Lung (tissue), 16 donors: ENCODE results near the gene RPL39. TPM values are rescaled to one million over a fixed set of nuclear protein-coding genes. Genes with fewer than 3 reads are reported as not detected.

Experiments used
- ATAC-seq: fragments of 200-7000 bp; cut with Tn5 transposase; one replicate; pipeline ENCODE4 v1.9.1; 2020; ENCODE audit warnings: moderate number of reproducible peaks; ENCODE audit not compliant: insufficient read depth, low FRiP score
- DNase-seq, 3 donors: peaks; one replicate each; pipeline ENCODE4 v3.0.0-alpha.2; 2013 to 2017
- H3K27ac ChIP-seq, 2 donors: one replicate each; pipeline ENCODE4 v1.5.1; 2013; ENCODE audit warnings: mild to moderate bottlenecking in 2 of 2, moderate library complexity in 2 of 2, control low read depth in 1 of 2, inconsistent platforms in 1 of 2, low read depth in 1 of 2, low read length in 1 of 2
- H3K27me3 ChIP-seq, 3 donors: one replicate each; pipeline ENCODE4 v1.5.1; 2013; ENCODE audit warnings: low read length in 2 of 3; ENCODE audit not compliant: control insufficient read depth in 3 of 3, insufficient read depth in 3 of 3
- H3K36me3 ChIP-seq, 4 donors: one replicate each; pipeline ENCODE4 v1.5.1; 2013; ENCODE audit warnings: low read length in 4 of 4, mild to moderate bottlenecking in 1 of 4, moderate library complexity in 1 of 4; ENCODE audit not compliant: control insufficient read depth in 4 of 4, insufficient read depth in 4 of 4
- H3K4me1 ChIP-seq, 5 donors: one replicate each; pipeline ENCODE4 v1.5.1; 2013; ENCODE audit warnings: low read length in 5 of 5, mild to moderate bottlenecking in 2 of 5, moderate library complexity in 1 of 5; ENCODE audit not compliant: control insufficient read depth in 5 of 5, insufficient read depth in 5 of 5
- H3K4me3 ChIP-seq: one replicate; pipeline ENCODE4 v1.5.1; 2013; ENCODE audit warnings: mild to moderate bottlenecking, control low read depth, moderate library complexity
- H3K9ac ChIP-seq, 2 donors: one replicate each; pipeline ENCODE4 v1.5.1; 2013; ENCODE audit warnings: low read length in 2 of 2, control low read depth in 1 of 2; ENCODE audit not compliant: insufficient read depth in 1 of 2
- H3K9me3 ChIP-seq, 4 donors: one replicate each; pipeline ENCODE4 v1.5.1; 2013; ENCODE audit warnings: low read length in 3 of 4, mild to moderate bottlenecking in 1 of 4, moderate library complexity in 1 of 4; ENCODE audit not compliant: control insufficient read depth in 4 of 4, insufficient read depth in 3 of 4
- WGBS, 2 donors: extraction: QIAGEN DNeasy Blood & Tissue Kit; methylation state at CpG; one replicate each; pipeline ENCODE4 v1.1.7; 2013; 5-methylcytosine and 5-hydroxymethylcytosine counted together
- long read RNA-seq, 5 donors: transcript quantifications; one replicate each; lab custom pipeline, GENCODE V29; 2026
- polyA plus RNA-seq, 2 donors: library from polyadenylated mRNA; stranded (reverse); fragments of 200-250 nt; gene quantifications; one replicate each; pipeline ENCODE4 v1.2.1, GENCODE V29; 2013
- total RNA-seq, 2 donors: library from RNA; depleted of rRNA in 1 of 2; stranded (reverse); fragments of >200 nt in 1 of 2; gene quantifications; one replicate each; pipeline ENCODE4 v1.2.1, GENCODE V29; 2014 to 2021
- TF ChIP-seq, protein P1 (sequence below): IDR thresholded peaks from 2 replicates; pipeline ENCODE4 v1.5.1; 2012; ENCODE audit warnings: mild to moderate bottlenecking; ENCODE audit errors: control extremely low read depth, extremely low read depth
- donor health status: control.
- donor health status: control.
- donor health status: Bipolar disorder and iron deficiency.
- donor health status: healthy.
- donor health status: DM: yes; HTN: yes; CAD: no.

Gene RPL39
- 1,000 to 10,000 TPM in 1 of 2 donors, 100 to 1,000 TPM in 1; 662 to 1,097 TPM for total RNA-seq
- over 10,000 TPM in 1 of 2 donors, 1,000 to 10,000 TPM in 1; 4,331 to 10,699 TPM for polyA plus RNA-seq
- long read RNA-seq, donor 1, transcript RPL39-201 (3 exons, 401 nt), result major isoform, 286 of 300 reads
- long read RNA-seq, donor 1, transcript RPL39-202 (2 exons, 1,915 nt), result minor isoform, 14 of 300 reads
- long read RNA-seq, donor 1, partial matches to known transcripts, result 0 of 300 reads
- long read RNA-seq, donor 1, other reads (novel, unspliced or antisense), result 0 of 300 reads
- long read RNA-seq, donor 2, transcript RPL39-202 (2 exons, 1,915 nt), result minor isoform, 14 of 163 reads
- long read RNA-seq, donor 2, transcript RPL39-201 (3 exons, 401 nt), result major isoform, 138 of 163 reads
- long read RNA-seq, donor 2, partial matches to known transcripts, result 11 of 163 reads
- long read RNA-seq, donor 2, other reads (novel, unspliced or antisense), result 0 of 163 reads
- long read RNA-seq, donor 3, transcript RPL39-201 (3 exons, 401 nt), result major isoform, 167 of 175 reads
- long read RNA-seq, donor 3, transcript RPL39-202 (2 exons, 1,915 nt), result minor isoform, 8 of 175 reads
- long read RNA-seq, donor 3, partial matches to known transcripts, result 0 of 175 reads
- long read RNA-seq, donor 3, other reads (novel, unspliced or antisense), result 0 of 175 reads
- long read RNA-seq, donor 4, transcript RPL39-202 (2 exons, 1,915 nt), result minor isoform, 13 of 191 reads
- long read RNA-seq, donor 4, transcript RPL39-201 (3 exons, 401 nt), result major isoform, 178 of 191 reads
- long read RNA-seq, donor 4, partial matches to known transcripts, result 0 of 191 reads
- long read RNA-seq, donor 4, other reads (novel, unspliced or antisense), result 0 of 191 reads
- long read RNA-seq, donor 5, transcript RPL39-201 (3 exons, 401 nt), result major isoform, 328 of 362 reads
- long read RNA-seq, donor 5, transcript RPL39-202 (2 exons, 1,915 nt), result minor isoform, 25 of 362 reads
- long read RNA-seq, donor 5, partial matches to known transcripts, result 9 of 362 reads
- long read RNA-seq, donor 5, other reads (novel, unspliced or antisense), result 0 of 362 reads

DNA sequence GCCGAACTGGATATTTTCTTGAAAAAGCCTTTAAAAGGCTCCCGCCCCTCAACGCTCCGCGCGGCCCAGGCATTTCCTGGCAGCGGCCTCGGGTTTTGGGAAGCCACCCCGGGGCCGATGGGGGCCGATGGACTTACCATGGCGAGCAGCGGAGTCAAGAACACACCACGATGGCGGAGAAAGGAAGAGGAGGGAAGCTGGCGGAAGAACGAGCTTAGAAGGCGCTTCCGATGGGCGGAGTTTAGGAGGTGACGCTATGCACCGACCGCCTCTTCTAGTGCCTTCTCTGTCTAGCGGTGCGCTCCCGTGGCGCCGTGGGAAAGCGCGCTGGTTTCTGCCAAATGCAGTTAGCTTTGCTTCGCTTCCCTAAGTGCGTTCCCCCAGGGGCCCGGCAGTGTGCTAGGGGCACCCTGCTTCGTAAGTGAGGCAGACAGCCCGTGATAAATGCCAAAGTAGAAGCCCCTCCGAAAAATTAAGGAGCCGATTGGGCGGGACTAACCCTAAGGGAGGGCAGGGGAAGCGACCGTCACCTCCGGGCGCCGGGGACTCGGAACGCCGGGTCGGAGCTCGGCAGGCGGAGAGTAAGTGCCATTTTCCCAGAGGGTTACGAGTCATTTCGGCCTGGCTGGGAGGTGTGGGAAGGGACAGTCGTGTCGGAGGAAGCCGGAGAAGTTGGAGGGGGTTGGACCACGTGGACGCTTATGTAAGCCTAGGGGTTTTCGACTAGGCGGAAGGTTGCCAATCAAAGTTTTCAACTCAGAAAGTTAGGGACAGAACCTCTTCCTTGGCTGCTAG lies at the start of gene RPL39:
RPL39 (minus strand) TSS at position 194 of the 795 bp plus-strand sequence; CDS start at position 140, 54 bp downstream.
- H3K27ac ChIP-seq, result peak within 1 kb of the TSS; percentile 95
- peaks cover 0 to 4% (median 0%) of the 10 kb centered on the region in 4 donors for H3K9me3 ChIP-seq
- H3K36me3 ChIP-seq, result peaks cover 0 to 7% (median 5%) of the 10 kb centered on the region in 4 donors
- ATAC-seq (peak; percentile 91), DNase-seq (peak; percentile 88 to 94 (median 92))
- H3K4me3 ChIP-seq, result peak within 1 kb of the TSS; percentile 55
- TF ChIP-seq, protein P1, sequence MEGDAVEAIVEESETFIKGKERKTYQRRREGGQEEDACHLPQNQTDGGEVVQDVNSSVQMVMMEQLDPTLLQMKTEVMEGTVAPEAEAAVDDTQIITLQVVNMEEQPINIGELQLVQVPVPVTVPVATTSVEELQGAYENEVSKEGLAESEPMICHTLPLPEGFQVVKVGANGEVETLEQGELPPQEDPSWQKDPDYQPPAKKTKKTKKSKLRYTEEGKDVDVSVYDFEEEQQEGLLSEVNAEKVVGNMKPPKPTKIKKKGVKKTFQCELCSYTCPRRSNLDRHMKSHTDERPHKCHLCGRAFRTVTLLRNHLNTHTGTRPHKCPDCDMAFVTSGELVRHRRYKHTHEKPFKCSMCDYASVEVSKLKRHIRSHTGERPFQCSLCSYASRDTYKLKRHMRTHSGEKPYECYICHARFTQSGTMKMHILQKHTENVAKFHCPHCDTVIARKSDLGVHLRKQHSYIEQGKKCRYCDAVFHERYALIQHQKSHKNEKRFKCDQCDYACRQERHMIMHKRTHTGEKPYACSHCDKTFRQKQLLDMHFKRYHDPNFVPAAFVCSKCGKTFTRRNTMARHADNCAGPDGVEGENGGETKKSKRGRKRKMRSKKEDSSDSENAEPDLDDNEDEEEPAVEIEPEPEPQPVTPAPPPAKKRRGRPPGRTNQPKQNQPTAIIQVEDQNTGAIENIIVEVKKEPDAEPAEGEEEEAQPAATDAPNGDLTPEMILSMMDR, result no peak
- no peaks in the 10 kb centered on the region for H3K27me3 ChIP-seq
- peaks cover 0 to 6% (median 2%) of the 10 kb centered on the region in 5 donors for H3K4me1 ChIP-seq
- WGBS, 2 donors, result 0 to 35% methylated on average over 39 to 58 of the region's 58 CpGs
- H3K9ac ChIP-seq, result peak within 1 kb of the TSS; percentile 92 to 96

DNA sequence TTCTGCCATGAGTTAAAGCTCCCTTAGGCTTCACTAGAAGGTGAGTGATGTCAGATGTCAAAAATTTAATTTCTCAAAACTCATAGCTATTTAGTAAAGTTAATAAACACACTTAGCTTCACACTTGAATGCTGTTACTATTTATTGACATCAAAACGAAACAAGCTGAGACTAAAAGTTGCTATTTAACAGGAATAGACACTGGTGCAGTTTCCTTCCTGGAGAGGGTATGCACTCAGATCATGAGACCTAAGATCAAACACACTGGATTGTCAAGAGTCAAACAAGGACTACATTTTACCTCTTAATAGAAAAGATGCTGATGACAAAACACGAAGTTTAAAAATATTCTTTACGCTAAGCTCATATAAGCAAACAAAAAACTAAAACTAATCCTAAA lies 42.5 kb upstream of the RPL39 start:
- ATAC-seq, result no peak
- TF ChIP-seq, protein P1, result no peak
- Histone ChIP-seq H3K4me3 (no peak overlapping the region), H3K27ac (no peak overlapping the region), H3K27me3 (no peaks in the 10 kb centered on the region), H3K9ac (no peak overlapping the region), H3K9me3 (no peaks in the 10 kb centered on the region), H3K4me1 (no peaks in the 10 kb centered on the region), H3K36me3 (peaks cover 4 to 13% (median 10%) of the 10 kb centered on the region in 4 donors)
- no peak for DNase-seq
- WGBS, 2 donors, result 73 to 76% methylated on average over 3 of the region's 3 CpGs

DNA sequence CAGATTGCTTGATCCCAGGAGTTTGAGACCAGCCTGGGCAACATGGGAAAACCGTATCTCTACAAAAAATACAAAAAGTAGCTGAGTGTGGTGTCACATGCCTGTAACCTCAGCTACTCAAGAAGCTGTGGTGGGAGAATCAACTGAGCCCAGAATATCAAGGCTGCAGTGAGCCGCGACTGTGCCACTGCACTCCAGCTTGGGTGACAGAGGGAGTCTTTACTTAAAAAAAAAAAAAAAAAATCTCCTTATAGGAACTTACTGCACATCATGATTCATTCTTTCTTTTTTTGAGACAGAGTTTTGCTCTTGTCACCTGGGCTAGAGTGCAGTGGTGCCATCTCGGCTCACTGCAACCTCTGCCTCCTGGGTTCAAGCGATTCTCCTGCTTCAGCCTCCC lies 37.0 kb upstream of the RPL39 start:
- DNase-seq (no peak), ATAC-seq (no peak)
- no peak overlapping the region for H3K9ac ChIP-seq
- no peaks in the 10 kb centered on the region for H3K4me1 ChIP-seq
- no peak overlapping the region for H3K27ac ChIP-seq
- WGBS, 2 donors, result 93 to 100% methylated on average over 4 to 5 of the region's 5 CpGs
- no peaks in the 10 kb centered on the region for H3K27me3 ChIP-seq
- no peaks in the 10 kb centered on the region for H3K9me3 ChIP-seq
- peaks cover 0 to 6% (median 1%) of the 10 kb centered on the region in 4 donors for H3K36me3 ChIP-seq
- H3K4me3 ChIP-seq, result no peak overlapping the region
- TF ChIP-seq, protein P1, result no peak
